Adipocyte (in vitro differentiated cells): ENCODE data around the gene COA6.

Source experiments
- DNase-seq: peaks from one replicate; pipeline ENCODE4 v3.0.0-alpha.2; 2015; ENCODE audit warnings: low read depth
- H3K27me3 ChIP-seq: replicated peaks from 2 replicates; pipeline ENCODE4 v1.7.0; 2013; ENCODE audit warnings: mild to moderate bottlenecking, low read length, moderate library complexity; ENCODE audit not compliant: control insufficient read depth, insufficient read depth
- H3K36me3 ChIP-seq: 2 replicates; pipeline ENCODE4 v1.7.0; 2013; ENCODE audit warnings: low read length, mild to moderate bottlenecking, moderate library complexity; ENCODE audit not compliant: control insufficient read depth, insufficient read depth, severe bottlenecking
- H3K4me1 ChIP-seq: 2 replicates; pipeline ENCODE4 v1.7.0; 2013; ENCODE audit warnings: mild to moderate bottlenecking, low read length, moderate library complexity; ENCODE audit not compliant: control insufficient read depth, insufficient read depth
- H3K4me3 ChIP-seq: 2 replicates; pipeline ENCODE4 v1.7.0; 2013; ENCODE audit warnings: mild to moderate bottlenecking, low read length, moderate library complexity
- H3K9ac ChIP-seq: 2 replicates; pipeline ENCODE4 v1.7.0; 2013; ENCODE audit warnings: mild to moderate bottlenecking, low read length, moderate library complexity
- H3K9me3 ChIP-seq: 2 replicates; pipeline ENCODE4 v1.7.0; 2013; ENCODE audit warnings: mild to moderate bottlenecking, low read length, moderate library complexity; ENCODE audit not compliant: control insufficient read depth

The COA6 gene

DNA sequence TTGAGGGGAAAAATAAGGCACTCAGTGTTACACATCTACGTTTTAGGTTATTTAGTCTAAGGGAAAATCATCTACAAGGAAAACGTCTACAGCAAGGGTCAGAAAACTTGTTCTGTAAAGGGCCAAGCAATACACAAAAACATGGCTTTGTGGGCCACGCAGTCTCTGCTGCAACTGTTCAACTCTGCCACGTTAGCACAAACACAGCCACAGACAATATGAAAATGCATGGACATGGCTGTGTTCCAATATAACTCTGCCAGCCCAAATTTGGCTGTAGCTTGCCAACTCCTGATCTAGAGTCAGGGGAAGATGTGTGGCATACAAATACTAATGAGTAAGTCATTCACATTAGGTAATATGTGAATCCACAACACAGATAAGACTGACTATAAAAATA, 40.7 kb downstream of the COA6 start:
- peaks cover 28% of the 10 kb centered on the region for H3K36me3 ChIP-seq
- H3K4me3 ChIP-seq, result no peak overlapping the region
- DNase-seq, result no peak
- H3K27me3 ChIP-seq, result no peaks in the 10 kb centered on the region
- no peaks in the 10 kb centered on the region for H3K4me1 ChIP-seq
- H3K9me3 ChIP-seq, result no peaks in the 10 kb centered on the region
- no peak overlapping the region for H3K9ac ChIP-seq

- Histone ChIP-seq H3K27me3 (no peaks in the 10 kb centered on the region), H3K4me3 (no peak overlapping the region), H3K9ac (no peak overlapping the region), H3K9me3 (no peaks in the 10 kb centered on the region), H3K36me3 (peaks cover 49% of the 10 kb centered on the region), H3K4me1 (no peaks in the 10 kb centered on the region)
- DNase-seq, result no peak
Measured at GRCh38 chr1:234427950-234428646, 54.8 kb downstream of the COA6 start.

DNA sequence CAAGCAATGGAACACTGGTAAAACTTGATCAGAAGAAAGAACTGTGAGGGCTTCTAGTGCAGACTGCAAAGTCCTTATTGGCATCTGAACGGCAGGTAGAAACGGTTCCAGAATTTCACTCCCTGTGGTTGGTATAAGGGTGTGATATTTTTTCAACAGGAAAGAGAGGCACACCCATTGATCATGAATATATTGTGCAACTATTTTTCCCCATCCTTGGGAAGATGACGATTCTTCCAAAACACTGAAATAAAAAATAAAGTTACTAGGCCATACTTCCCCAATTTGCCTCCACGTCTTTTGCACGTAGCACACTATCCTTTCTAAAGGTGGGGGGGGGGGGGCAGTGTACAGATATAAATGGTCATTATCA, 56.2 kb downstream of the COA6 start:
- Histone ChIP-seq H3K9ac (no peak overlapping the region), H3K9me3 (no peaks in the 10 kb centered on the region), H3K4me1 (no peaks in the 10 kb centered on the region), H3K4me3 (no peak overlapping the region), H3K36me3 (peaks cover 57% of the 10 kb centered on the region), H3K27me3 (no peaks in the 10 kb centered on the region)
- no peak for DNase-seq

DNA sequence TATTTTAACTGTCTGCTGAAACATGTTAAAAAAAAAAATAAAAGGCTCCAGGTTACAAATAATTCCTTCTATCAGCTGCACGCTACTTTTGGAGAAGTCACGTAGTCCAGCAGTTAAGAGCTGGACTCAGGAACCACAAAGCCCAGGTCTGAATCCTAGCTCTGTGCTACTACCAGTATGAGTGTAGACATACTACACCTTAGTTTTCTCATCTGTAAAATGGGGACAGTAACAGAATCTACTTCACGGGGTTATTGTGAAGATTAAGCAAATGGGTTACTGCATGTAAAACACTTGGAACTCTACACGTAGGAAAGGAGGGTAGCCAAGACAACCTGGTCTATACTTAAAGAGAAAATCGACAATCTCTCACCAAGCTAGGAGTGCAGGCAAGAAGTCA, 57.4 kb downstream of the COA6 start:
- DNase-seq, result no peak
- H3K27me3 ChIP-seq, result no peaks in the 10 kb centered on the region
- H3K36me3 ChIP-seq, result peaks cover 52% of the 10 kb centered on the region

DNA sequence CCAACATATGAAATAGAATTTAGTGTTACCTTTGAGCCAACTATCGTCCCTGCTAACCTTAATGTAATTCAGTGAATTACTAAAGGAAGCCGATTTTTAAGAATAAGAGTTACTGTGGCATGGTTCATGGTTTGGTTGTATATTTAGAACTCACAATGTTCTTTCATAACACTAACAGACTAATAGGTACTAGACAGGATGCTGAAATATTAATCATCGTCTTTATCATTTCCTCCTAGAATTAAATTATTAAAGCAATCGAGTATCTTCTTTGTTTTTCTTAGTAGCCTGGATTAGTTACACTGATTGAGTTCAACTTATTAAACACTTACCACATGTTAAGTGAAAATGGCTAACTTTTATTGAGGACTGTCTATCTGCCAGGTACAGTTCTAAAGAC, 58.0 kb downstream of the COA6 start:
- Histone ChIP-seq H3K27me3 (no peaks in the 10 kb centered on the region), H3K36me3 (peaks cover 52% of the 10 kb centered on the region)
- no peak for DNase-seq

More for the DNA sequence above, 57.4 kb downstream of the COA6 start:
- H3K9me3 ChIP-seq, result no peaks in the 10 kb centered on the region
- H3K9ac ChIP-seq, result no peak overlapping the region
- H3K4me1 ChIP-seq, result no peaks in the 10 kb centered on the region
- H3K4me3 ChIP-seq, result no peak overlapping the region

GRCh38 chr1:234433563-234434285, 60.5 kb downstream of the COA6 start:
- H3K36me3 ChIP-seq, result peaks cover 41% of the 10 kb centered on the region
- no peak overlapping the region for H3K4me3 ChIP-seq

More for the DNA sequence above, 58.0 kb downstream of the COA6 start:
- H3K9me3 ChIP-seq, result no peaks in the 10 kb centered on the region
- no peak overlapping the region for H3K4me3 ChIP-seq
- H3K9ac ChIP-seq, result no peak overlapping the region
- no peaks in the 10 kb centered on the region for H3K4me1 ChIP-seq

More at GRCh38 chr1:234433563-234434285, 60.5 kb downstream of the COA6 start:
- Histone ChIP-seq H3K9ac (no peak overlapping the region), H3K9me3 (peaks cover 3% of the 10 kb centered on the region), H3K4me1 (peaks cover 3% of the 10 kb centered on the region), H3K27me3 (no peaks in the 10 kb centered on the region)
- peak; percentile 52 for DNase-seq
